ENCODE data around the gene CAPN2. TPM values are rescaled to one million over a fixed set of nuclear protein-coding genes. Genes with fewer than 3 reads are reported as not detected.

The CAPN2 gene
- total RNA-seq, 6 experiments from 2014 or later = 380 to 424 (median 413) TPM

DNA sequence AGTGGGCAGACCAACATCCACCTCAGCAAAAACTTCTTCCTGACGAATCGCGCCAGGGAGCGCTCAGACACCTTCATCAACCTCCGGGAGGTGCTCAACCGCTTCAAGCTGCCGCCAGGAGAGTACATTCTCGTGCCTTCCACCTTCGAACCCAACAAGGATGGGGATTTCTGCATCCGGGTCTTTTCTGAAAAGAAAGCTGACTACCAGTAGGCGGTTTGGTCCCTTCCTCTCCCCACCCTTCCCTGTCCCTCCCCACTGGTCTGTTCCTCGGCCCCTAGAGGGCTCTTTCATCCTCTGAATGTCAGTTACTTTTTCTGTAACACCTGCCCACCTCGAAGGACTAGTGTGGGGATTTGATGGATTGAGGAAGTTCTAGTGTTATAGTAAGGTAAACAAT, 46.9 kb downstream of the CAPN2 start:
- Mint-ChIP-seq H3K27ac (no peak overlapping the region), H3K4me3 (no peak overlapping the region), H3K9me3 (no peaks in the 10 kb centered on the region), H3K4me1 (ENCODE audit: low read depth) (0 out of 2 replicates have a peak, but pooled peaks cover 12% of the 10 kb centered on the region), H3K36me3 (ENCODE audit: low read depth) (peaks cover 57% of the 10 kb centered on the region), H3K27me3 (ENCODE audit: insufficient read depth) (peaks cover 10% of the 10 kb centered on the region; the same call in 1 of the 2 replicates)
- TF ChIP-seq, protein P1, sequence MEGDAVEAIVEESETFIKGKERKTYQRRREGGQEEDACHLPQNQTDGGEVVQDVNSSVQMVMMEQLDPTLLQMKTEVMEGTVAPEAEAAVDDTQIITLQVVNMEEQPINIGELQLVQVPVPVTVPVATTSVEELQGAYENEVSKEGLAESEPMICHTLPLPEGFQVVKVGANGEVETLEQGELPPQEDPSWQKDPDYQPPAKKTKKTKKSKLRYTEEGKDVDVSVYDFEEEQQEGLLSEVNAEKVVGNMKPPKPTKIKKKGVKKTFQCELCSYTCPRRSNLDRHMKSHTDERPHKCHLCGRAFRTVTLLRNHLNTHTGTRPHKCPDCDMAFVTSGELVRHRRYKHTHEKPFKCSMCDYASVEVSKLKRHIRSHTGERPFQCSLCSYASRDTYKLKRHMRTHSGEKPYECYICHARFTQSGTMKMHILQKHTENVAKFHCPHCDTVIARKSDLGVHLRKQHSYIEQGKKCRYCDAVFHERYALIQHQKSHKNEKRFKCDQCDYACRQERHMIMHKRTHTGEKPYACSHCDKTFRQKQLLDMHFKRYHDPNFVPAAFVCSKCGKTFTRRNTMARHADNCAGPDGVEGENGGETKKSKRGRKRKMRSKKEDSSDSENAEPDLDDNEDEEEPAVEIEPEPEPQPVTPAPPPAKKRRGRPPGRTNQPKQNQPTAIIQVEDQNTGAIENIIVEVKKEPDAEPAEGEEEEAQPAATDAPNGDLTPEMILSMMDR (IDR thresholded peaks at IDR 0.05) = peak; percentile 27; the same call in 1 of the 2 replicates
- DNase-seq = no peak

DNA sequence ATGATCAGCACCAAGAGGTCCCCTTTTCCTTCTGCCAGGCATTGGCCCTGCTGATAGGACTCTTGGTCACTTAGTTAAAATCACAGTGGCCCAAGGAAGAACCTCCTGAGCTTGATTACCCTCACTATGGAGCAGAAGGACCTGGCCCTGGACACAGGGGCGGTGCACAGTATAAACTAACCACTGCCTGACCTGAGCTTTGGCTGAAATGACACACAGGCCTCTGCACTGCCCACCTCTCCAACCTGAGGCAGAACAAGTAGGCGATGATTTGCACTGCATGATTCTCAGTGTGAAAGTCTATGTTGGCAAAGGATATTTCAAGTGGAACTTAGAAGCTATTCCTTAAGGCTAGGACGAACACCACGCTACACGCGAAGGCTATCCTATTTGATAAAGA, 48.5 kb downstream of the CAPN2 start:
- no peak overlapping the region for H3K4me3 Mint-ChIP-seq
- 0 out of 2 replicates have a peak, but pooled peaks cover 18% of the 10 kb centered on the region for H3K4me1 Mint-ChIP-seq (ENCODE audit: low read depth)
- no peak for DNase-seq
- peaks cover 9% of the 10 kb centered on the region; the same call in 1 of the 2 replicates for H3K27me3 Mint-ChIP-seq (ENCODE audit: insufficient read depth)
- H3K9me3 Mint-ChIP-seq = no peaks in the 10 kb centered on the region
- TF ChIP-seq, protein P1 (IDR thresholded peaks at IDR 0.05) = no peak
- H3K27ac Mint-ChIP-seq = peak overlapping the region; percentile 21
- peaks cover 60% of the 10 kb centered on the region for H3K36me3 Mint-ChIP-seq (ENCODE audit: low read depth)

DNA sequence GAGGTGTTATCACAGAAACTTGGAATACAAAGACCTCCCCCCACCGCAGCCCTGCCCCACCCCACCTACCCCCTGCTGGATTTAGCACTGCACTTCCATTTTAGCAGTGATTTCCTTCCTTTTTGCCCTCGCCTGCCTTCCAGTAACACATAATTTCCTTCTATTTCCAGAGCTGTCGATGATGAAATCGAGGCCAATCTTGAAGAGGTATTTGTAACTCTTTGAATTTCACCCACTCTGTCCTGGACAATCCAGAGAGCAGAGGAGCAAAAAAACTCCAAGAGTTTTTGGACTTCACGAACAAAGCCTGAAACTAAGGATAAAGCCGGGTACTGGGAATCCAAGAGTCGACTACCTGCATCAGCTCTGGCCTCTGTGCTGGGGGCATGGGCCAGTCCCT, 49.1 kb downstream of the CAPN2 start:
- peaks cover 65% of the 10 kb centered on the region for H3K36me3 Mint-ChIP-seq (ENCODE audit: low read depth)
- DNase-seq = no peak
- TF ChIP-seq, protein P1 (IDR thresholded peaks at IDR 0.05) = no peak
- H3K27ac Mint-ChIP-seq = peak overlapping the region; percentile 21
- H3K9me3 Mint-ChIP-seq = no peaks in the 10 kb centered on the region
- H3K27me3 Mint-ChIP-seq (ENCODE audit: insufficient read depth) = peaks cover 9% of the 10 kb centered on the region; the same call in 1 of the 2 replicates
- 0 out of 2 replicates have a peak, but pooled peaks cover 18% of the 10 kb centered on the region for H3K4me1 Mint-ChIP-seq (ENCODE audit: low read depth)
- H3K4me3 Mint-ChIP-seq = no peak overlapping the region

DNA sequence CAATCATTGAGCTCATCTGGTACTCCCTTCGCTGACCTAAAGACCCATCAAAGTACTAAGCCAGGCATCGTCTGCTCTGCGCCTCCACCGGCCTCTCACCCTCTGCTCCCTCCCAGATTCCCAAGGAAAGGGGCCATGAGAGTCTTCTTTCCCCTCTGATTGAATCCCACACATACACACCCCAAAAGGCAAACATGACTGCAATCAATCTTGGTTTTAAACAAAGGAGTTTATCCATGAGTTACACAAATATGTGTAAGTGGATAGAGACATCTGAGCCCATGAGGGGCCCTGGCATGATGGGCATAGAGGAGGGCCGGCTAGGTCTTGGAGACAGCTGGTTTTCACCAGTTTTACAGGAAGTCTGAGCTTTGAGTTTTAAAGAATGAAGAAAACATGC, 50.9 kb downstream of the CAPN2 start:
- no peak for DNase-seq
- Mint-ChIP-seq H3K27me3 (ENCODE audit: insufficient read depth) (peaks cover 9% of the 10 kb centered on the region; the same call in 1 of the 2 replicates), H3K9me3 (no peaks in the 10 kb centered on the region), H3K4me3 (no peak overlapping the region), H3K4me1 (ENCODE audit: low read depth) (0 out of 2 replicates have a peak, but pooled peaks cover 18% of the 10 kb centered on the region), H3K27ac (peak overlapping the region; percentile 48), H3K36me3 (ENCODE audit: low read depth) (peaks cover 57% of the 10 kb centered on the region)
- TF ChIP-seq, protein P1 (IDR thresholded peaks at IDR 0.05) = no peak

DNA sequence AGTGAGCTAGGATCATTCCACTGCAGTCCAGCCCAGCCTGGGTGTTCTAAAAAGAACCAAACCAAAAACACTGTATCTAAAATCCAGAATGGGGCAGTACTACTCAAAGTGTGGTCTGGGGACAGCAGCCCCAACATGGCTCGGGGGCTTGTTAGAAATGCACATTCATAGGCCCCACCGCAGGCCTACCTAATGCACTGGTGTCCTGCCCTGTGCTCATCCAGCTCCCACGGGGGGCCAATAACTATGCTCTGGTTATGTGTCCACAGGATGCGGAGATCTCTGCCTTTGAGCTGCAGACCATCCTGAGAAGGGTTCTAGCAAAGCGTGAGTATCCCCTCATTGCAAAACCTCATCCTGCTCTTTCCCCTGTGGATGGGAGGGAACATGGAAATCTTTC, 51.5 kb downstream of the CAPN2 start:
- H3K4me3 Mint-ChIP-seq = no peak overlapping the region
- H3K9me3 Mint-ChIP-seq = no peaks in the 10 kb centered on the region
- peak overlapping the region; percentile 48 for H3K27ac Mint-ChIP-seq
- peaks cover 9% of the 10 kb centered on the region; the same call in 1 of the 2 replicates for H3K27me3 Mint-ChIP-seq (ENCODE audit: insufficient read depth)
- peaks cover 20% of the 10 kb centered on the region; the same call in 1 of the 2 replicates for H3K4me1 Mint-ChIP-seq (ENCODE audit: low read depth)
- TF ChIP-seq, protein P1 (IDR thresholded peaks at IDR 0.05) = no peak
- peaks cover 60% of the 10 kb centered on the region for H3K36me3 Mint-ChIP-seq (ENCODE audit: low read depth)
- DNase-seq = no peak
